ENCODE measurements around the gene TKTL2. TPM values are rescaled to one million over a fixed set of nuclear protein-coding genes. Genes with fewer than 3 reads are reported as not detected.
A peak's percentile ranks its signal among the peaks of the same experiment; 100 is the strongest.

TKTL2 gene
- total RNA-seq, 1 experiment from 2014 or later, result not detected

GRCh38 chr4:163495900-163496299 lies 22.3 kb upstream of the TKTL2 start:
- no peak for ATAC-seq
- H3K4me1 Mint-ChIP-seq, result peaks cover 16% of the 10 kb centered on the region
- no peak for DNase-seq (ENCODE audit: low spot score)
- CTCF ChIA-PET, result no interaction called here
- peaks cover 14% of the 10 kb centered on the region for H3K36me3 Mint-ChIP-seq
- no peaks in the 10 kb centered on the region for H3K27me3 Mint-ChIP-seq (ENCODE audit: low read depth)
- H3K9me3 Mint-ChIP-seq, result no peaks in the 10 kb centered on the region
- no peak for TF ChIP-seq SOX15 (CRISPR knock-in tag; IDR thresholded peaks at IDR 0.05)
- no peak for TF ChIP-seq USF2 (CRISPR knock-in tag; IDR thresholded peaks at IDR 0.05)
- TF ChIP-seq FOXP1 (CRISPR knock-in tag; IDR thresholded peaks at IDR 0.05; ENCODE audit: borderline replicate concordance), result no peak
- TF ChIP-seq ETV6 (CRISPR knock-in tag; IDR thresholded peaks at IDR 0.05), result no peak
- no peak for TF ChIP-seq ZNF425 (CRISPR knock-in tag; conservative IDR thresholded peaks at IDR 0.05)
- H3K4me3 Mint-ChIP-seq, result peak overlapping the region; percentile 91
- peak overlapping the region; percentile 73 for H3K27ac Mint-ChIP-seq
- POLR2A ChIA-PET, result no interaction called here

GRCh38 chr4:163494360-163495241 lies 21.0 kb upstream of the TKTL2 start, which contains the start of gene TMA16:
Gene TMA16, plus strand, starts transcription at chr4:163494690. Its CDS starts 112 bp downstream, at chr4:163494802.
- Mint-ChIP-seq H3K4me1 (peaks cover 14% of the 10 kb centered on the region), H3K9me3 (no peaks in the 10 kb centered on the region), H3K36me3 (peaks cover 14% of the 10 kb centered on the region), H3K27ac (peak within 1 kb of the TSS; percentile 100), H3K27me3 (ENCODE audit: low read depth) (no peaks in the 10 kb centered on the region; the same call in 1 of the 2 replicates), H3K4me3 (peak within 1 kb of the TSS; percentile 91)
- POLR2A ChIA-PET, result interaction anchor here (0.6 to 1.3 kb wide), 10 partner anchors 9 to 752 kb away, joined by 3 to 11 read pairs (median 4); partner anchors contain the start of genes NAF1 and NPY1R
- CTCF ChIA-PET, result interaction anchor here (1.4 to 2.5 kb wide), 3 partner anchors 9 to 162 kb away, joined by 4 to 15 read pairs (median 7); no protein-coding TSS in a partner anchor
- DNase-seq (ENCODE audit: low spot score) (peak; percentile 89), ATAC-seq (peak; percentile 91)
- TF ChIP-seq USF1 (CRISPR knock-in tag; IDR thresholded peaks at IDR 0.05) (peak; percentile 73), GTF2I (CRISPR knock-in tag; conservative IDR thresholded peaks at IDR 0.05) (no peak), RORB (CRISPR knock-in tag; IDR thresholded peaks at IDR 0.05) (0 out of 2 replicates have a peak, but pooled peaks have one; percentile 48), OVOL2 (CRISPR knock-in tag; IDR thresholded peaks at IDR 0.05; ENCODE audit: borderline replicate concordance) (no peak), ZNF671 (CRISPR knock-in tag; IDR thresholded peaks at IDR 0.05) (no peak), E2F5 (CRISPR knock-in tag; IDR thresholded peaks at IDR 0.05) (peak; percentile 81), CDX4 (CRISPR knock-in tag; IDR thresholded peaks at IDR 0.05; ENCODE audit: borderline replicate concordance) (no peak), ZNF425 (CRISPR knock-in tag; conservative IDR thresholded peaks at IDR 0.05) (no peak), ZNF232 (CRISPR knock-in tag; IDR thresholded peaks at IDR 0.05) (peak; percentile 71; the same call in 1 of the 2 replicates), TP53 (CRISPR knock-in tag; IDR thresholded peaks at IDR 0.05) (no peak), SMAD4 (CRISPR knock-in tag; IDR thresholded peaks at IDR 0.05) (no peak), NFYB (CRISPR knock-in tag; conservative IDR thresholded peaks at IDR 0.05; ENCODE audit: low read depth) (peak; percentile 46), ATF3 (CRISPR knock-in tag; conservative IDR thresholded peaks at IDR 0.05) (no peak), PRRX2 (CRISPR knock-in tag; IDR thresholded peaks at IDR 0.05) (no peak), ETV6 (CRISPR knock-in tag; IDR thresholded peaks at IDR 0.05) (peak; percentile 95), ZNF138 (CRISPR knock-in tag; conservative IDR thresholded peaks at IDR 0.05) (0 out of 2 replicates have a peak, but pooled peaks have one; percentile 18), CREB1 (CRISPR knock-in tag; IDR thresholded peaks at IDR 0.05) (0 out of 2 replicates have a peak, but pooled peaks have one; percentile 62)
